PC-3 (cell line): ENCODE measurements around the gene SEPTIN1. TPM values are rescaled to one million over a fixed set of nuclear protein-coding genes. Genes with fewer than 3 reads are reported as not detected.

Source experiments
- ATAC-seq: fragments of 200-7000 bp; cut with Tn5 transposase; 2 replicates; pipeline ENCODE4 v1.9.1; 2020; ENCODE audit warnings: mild to moderate bottlenecking, moderate library complexity
- BruUV-seq: library from RNA; stranded (reverse); fragments of 400-500 nt; replicated peaks from 2 replicates; lab custom pipeline; 2021; lab: Mats Ljungman, UMichigan
- CTCF ChIA-PET: fragments of 300-600 bp; sonication (Branson Sonifier 250); formaldehyde crosslinking; loops from one replicate; lab custom pipeline; 2022; ENCODE audit warnings: antibody characterized with exemption; lab: Charles Lee
- POLR2A ChIA-PET: fragments of 300-600 bp; sonication (Branson Sonifier 250); formaldehyde crosslinking; loops from one replicate; lab custom pipeline; 2022; ENCODE audit warnings: antibody characterized with exemption; ENCODE audit not compliant: unreplicated experiment; lab: Charles Lee
- DNase-seq: peaks from one replicate; pipeline ENCODE4 v3.0.0-alpha.2; 2015
- H2AFZ ChIP-seq: fragments of 300-600 bp; sonication (generic); 2 replicates; pipeline ENCODE4 v1.6.0; 2016; ENCODE audit warnings: antibody characterized with exemption, low read length
- H3F3A ChIP-seq: fragments of 300-600 bp; sonication (generic); one replicate; pipeline ENCODE4 v1.6.0; 2017; ENCODE audit warnings: antibody characterized with exemption, low read length, control low read depth, mild to moderate bottlenecking; ENCODE audit not compliant: unreplicated experiment
- H3K27ac ChIP-seq: fragments of 300-600 bp; sonication (generic); 2 replicates; pipeline ENCODE4 v1.5.1; 2016; ENCODE audit warnings: mild to moderate bottlenecking, low read length
- H3K27me3 ChIP-seq: fragments of 300-600 bp; sonication (generic); 2 replicates; pipeline ENCODE4 v1.6.1; 2016; ENCODE audit warnings: low read length, mixed read lengths
- H3K36me3 ChIP-seq: fragments of 300-600 bp; sonication (generic); 2 replicates; pipeline ENCODE4 v1.6.1; 2016; ENCODE audit warnings: low read depth, mixed run types, low read length, mixed read lengths
- H3K4me1 ChIP-seq: fragments of 300-600 bp; sonication (generic); 2 replicates; pipeline ENCODE4 v1.5.1; 2016; ENCODE audit warnings: low read length; ENCODE audit not compliant: insufficient read depth
- H3K4me2 ChIP-seq: fragments of 300-600 bp; sonication (generic); 2 replicates; pipeline ENCODE4 v1.6.0; 2016; ENCODE audit warnings: low read length
- H3K4me3 ChIP-seq: fragments of 300-600 bp; sonication (generic); 2 replicates; pipeline ENCODE4 v1.5.1; 2016; ENCODE audit warnings: mild to moderate bottlenecking, low read length, mixed read lengths
- H3K79me2 ChIP-seq: fragments of 300-600 bp; sonication (generic); 2 replicates; pipeline ENCODE4 v1.6.1; 2017; ENCODE audit warnings: low read length, mixed read lengths
- H3K9ac ChIP-seq: fragments of 300-600 bp; sonication (generic); 2 replicates; pipeline ENCODE4 v1.6.0; 2016; ENCODE audit warnings: mild to moderate bottlenecking, low read length
- H3K9me2 ChIP-seq: fragments of 300-600 bp; sonication (generic); replicated peaks from 2 replicates; pipeline ENCODE4 v1.6.1; 2016; ENCODE audit warnings: mixed run types, low read length, mixed read lengths
- H3K9me3 ChIP-seq: fragments of 300-600 bp; sonication (generic); 2 replicates; pipeline ENCODE4 v1.6.1; 2016; ENCODE audit warnings: low read length, mixed read lengths
- H4K20me1 ChIP-seq: fragments of 300-600 bp; sonication (generic); 2 replicates; pipeline ENCODE4 v1.6.1; 2016; ENCODE audit warnings: low read length, mixed read lengths
- EZH2 ChIP-seq: fragments of 300-600 bp; sonication (generic); IDR thresholded peaks from one replicate; pipeline ENCODE4 v1.6.1; 2017; ENCODE audit warnings: antibody characterized with exemption, mild to moderate bottlenecking, low read length; ENCODE audit not compliant: unreplicated experiment
- EZH2phosphoT487 ChIP-seq: fragments of 300-600 bp; sonication (generic); IDR thresholded peaks from 2 replicates; pipeline ENCODE4 v1.6.1; 2018; ENCODE audit warnings: mild to moderate bottlenecking, antibody characterized with exemption, low read length, borderline replicate concordance
- intact Hi-C: fragments of 100-400 bp; cut with micrococcal nuclease; formaldehyde crosslinking; loops from 2 replicates; pipeline ENCODE4 v1.9.0; 2023
- total RNA-seq: library from RNA; depleted of rRNA; stranded (reverse); fragments of >200 nt; gene quantifications from 2 replicates; pipeline ENCODE4 v1.2.3, GENCODE V29; 2014
- TF ChIP-seq, protein P1 (sequence below): fragments of 300-600 bp; sonication (generic); conservative IDR thresholded peaks from 2 replicates; pipeline ENCODE4 v1.5.1; 2017; ENCODE audit warnings: antibody characterized with exemption, low read depth, mild to moderate bottlenecking, low read length

Gene SEPTIN1
- total RNA-seq, 1 experiment from 2014 or later, result 0.55 TPM

DNA sequence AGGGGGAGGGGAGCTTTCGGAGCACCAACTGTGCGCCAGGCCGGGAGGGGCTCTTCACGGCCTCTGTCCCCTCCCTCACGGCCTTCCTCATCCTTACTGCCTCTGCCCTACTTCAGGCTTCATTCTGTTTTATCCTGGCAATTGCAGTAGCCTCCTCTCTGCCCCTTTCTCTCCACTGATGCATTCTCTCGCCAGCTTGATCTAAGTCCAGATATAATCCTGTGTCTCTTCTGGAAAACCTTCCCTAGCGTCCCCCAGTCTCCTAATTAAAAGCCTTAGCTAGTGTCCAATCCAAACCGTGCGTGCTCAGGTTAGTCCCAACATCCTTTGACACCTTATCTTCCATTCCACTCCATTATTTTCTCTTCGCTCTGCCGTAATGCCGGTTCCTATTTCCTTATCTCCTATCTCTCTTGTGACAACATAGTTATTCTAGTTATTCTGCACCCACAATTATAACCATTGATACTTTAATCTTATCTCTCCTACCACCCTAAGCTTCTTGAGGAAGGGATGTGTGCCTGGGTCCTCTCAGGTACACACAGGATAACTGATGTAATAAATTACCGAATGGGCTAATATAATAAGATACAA is 13.7 kb upstream of the SEPTIN1 start:
- Histone ChIP-seq H2AFZ (peak overlapping the region; percentile 66), H3K79me2 (peaks cover 20% of the 10 kb centered on the region), H3K4me1 (0 out of 2 replicates have a peak, but pooled peaks cover 4% of the 10 kb centered on the region), H3K27ac (0 out of 2 replicates have a peak overlapping the region, but pooled peaks have one; percentile 4), H3K9me3 (no peaks in the 10 kb centered on the region), H3K27me3 (no peaks in the 10 kb centered on the region), H3K4me2 (peak overlapping the region; percentile 93), H3K9me2 (no peaks in the 10 kb centered on the region), H3K4me3 (peak overlapping the region; percentile 84), H3F3A (no peaks in the 10 kb centered on the region), H3K9ac (peak overlapping the region; percentile 68), H4K20me1 (no peaks in the 10 kb centered on the region), H3K36me3 (no peaks in the 10 kb centered on the region)
- ATAC-seq (no peak), DNase-seq (no peak)
- CTCF ChIA-PET, result interaction anchor here (0.8 kb wide), 1 partner anchor 13 kb away, joined by 4 read pairs; no protein-coding TSS in a partner anchor
- intact Hi-C loops, result loop anchor here (2.0 kb wide), 1 partner anchor 17 kb away; no protein-coding TSS in a partner anchor
- POLR2A ChIA-PET, result interaction anchor here (0.6 kb wide), 1 partner anchor 352 kb away, joined by 4 read pairs; the partner anchor contains the start of gene PHKG2
- TF ChIP-seq EZH2 (no peak), EZH2phosphoT487 (no peak)
- TF ChIP-seq, protein P1, sequence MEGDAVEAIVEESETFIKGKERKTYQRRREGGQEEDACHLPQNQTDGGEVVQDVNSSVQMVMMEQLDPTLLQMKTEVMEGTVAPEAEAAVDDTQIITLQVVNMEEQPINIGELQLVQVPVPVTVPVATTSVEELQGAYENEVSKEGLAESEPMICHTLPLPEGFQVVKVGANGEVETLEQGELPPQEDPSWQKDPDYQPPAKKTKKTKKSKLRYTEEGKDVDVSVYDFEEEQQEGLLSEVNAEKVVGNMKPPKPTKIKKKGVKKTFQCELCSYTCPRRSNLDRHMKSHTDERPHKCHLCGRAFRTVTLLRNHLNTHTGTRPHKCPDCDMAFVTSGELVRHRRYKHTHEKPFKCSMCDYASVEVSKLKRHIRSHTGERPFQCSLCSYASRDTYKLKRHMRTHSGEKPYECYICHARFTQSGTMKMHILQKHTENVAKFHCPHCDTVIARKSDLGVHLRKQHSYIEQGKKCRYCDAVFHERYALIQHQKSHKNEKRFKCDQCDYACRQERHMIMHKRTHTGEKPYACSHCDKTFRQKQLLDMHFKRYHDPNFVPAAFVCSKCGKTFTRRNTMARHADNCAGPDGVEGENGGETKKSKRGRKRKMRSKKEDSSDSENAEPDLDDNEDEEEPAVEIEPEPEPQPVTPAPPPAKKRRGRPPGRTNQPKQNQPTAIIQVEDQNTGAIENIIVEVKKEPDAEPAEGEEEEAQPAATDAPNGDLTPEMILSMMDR, result no peak
- BruUV-seq, result TSS peak; percentile 44

DNA sequence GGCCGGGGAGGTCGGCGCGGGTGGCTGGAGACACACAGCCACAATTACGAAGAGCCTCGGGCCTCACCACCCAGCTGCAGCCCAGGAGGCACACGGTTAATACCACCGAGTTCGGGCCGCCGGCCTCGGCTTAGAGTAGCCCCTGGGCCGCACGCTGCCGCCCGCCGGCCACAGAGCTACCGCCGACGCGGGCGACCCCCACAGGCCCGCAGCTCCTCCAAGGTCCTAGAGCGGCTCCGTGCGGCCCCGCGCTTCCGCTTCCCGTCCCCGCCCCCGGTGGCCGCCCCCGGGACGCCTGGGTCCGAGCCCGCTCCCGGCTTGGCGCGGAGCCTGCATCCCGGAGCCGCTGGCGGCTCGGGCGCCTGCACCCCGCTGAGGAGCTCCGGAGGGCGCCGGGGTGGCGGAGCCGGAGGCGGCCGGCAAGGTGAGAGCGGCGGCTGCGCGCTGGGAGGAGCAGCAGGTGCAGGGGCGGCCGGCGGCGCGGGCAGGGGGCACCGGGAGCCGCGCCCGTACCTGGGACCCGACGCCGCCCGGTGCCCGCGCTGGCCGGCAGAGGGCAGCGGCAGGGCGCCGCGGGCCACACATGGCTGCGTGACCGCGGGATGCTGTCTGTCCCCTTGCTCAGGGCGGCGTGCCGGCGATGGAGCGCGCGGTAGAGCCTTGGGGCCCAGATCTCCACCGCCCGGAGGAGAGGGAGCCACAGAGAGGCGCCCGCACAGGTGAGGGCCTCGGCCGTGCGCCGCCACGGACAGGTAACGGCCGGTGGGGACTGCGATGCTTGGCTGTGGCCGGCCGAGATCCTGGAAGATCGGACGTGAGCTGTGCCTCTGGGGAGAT is 13.0 kb upstream of the SEPTIN1 start, which contains the start of gene ZNF48:
TSS of gene ZNF48 (plus strand) at position 266 of the 837 bp plus-strand sequence. CDS start at position 641, 375 bp downstream.
- ChIA-PET CTCF (interaction anchor here (0.6 to 1.0 kb wide), 3 partner anchors 14 to 363 kb away, joined by 3 to 8 read pairs (median 4); partner anchors contain the start of gene TBC1D10B), POLR2A (interaction anchor here (0.5 to 0.6 kb wide), 2 partner anchors 203 to 287 kb away, joined by 3 read pairs; no protein-coding TSS in a partner anchor)
- intact Hi-C loops, result loop anchor here (2.0 kb wide), 1 partner anchor 17 kb away; no protein-coding TSS in a partner anchor
- Histone ChIP-seq H3K4me1 (0 out of 2 replicates have a peak, but pooled peaks cover 4% of the 10 kb centered on the region), H3K4me2 (peak within 1 kb of the TSS; percentile 93), H3K9me2 (no peaks in the 10 kb centered on the region), H4K20me1 (no peaks in the 10 kb centered on the region), H3K36me3 (no peaks in the 10 kb centered on the region), H3K4me3 (peak within 1 kb of the TSS; percentile 84), H3K79me2 (peaks cover 20% of the 10 kb centered on the region), H3K9me3 (no peaks in the 10 kb centered on the region), H3K27me3 (no peaks in the 10 kb centered on the region), H2AFZ (peak within 1 kb of the TSS; percentile 90), H3K9ac (peak within 1 kb of the TSS; percentile 68), H3K27ac (0 out of 2 replicates have a peak within 1 kb of the TSS, but pooled peaks have one; percentile 4), H3F3A (no peaks in the 10 kb centered on the region)
- TF ChIP-seq, protein P1, result peak; percentile 21; the same call in 1 of the 2 replicates
- TF ChIP-seq EZH2, result no peak
- BruUV-seq, result no TSS peak
- ATAC-seq (peak; percentile 79), DNase-seq (peak; percentile 56)
